Loucy (cell line): ENCODE results near the gene ZFP36.

Source experiments
- CTCF ChIP-seq: fragments of 200-600 bp; sonication (generic); conservative IDR thresholded peaks from 2 replicates; pipeline ENCODE4 v1.5.1; 2014; ENCODE audit warnings: mild to moderate bottlenecking, antibody characterized with exemption, low read length
- EZH2phosphoT487 ChIP-seq: fragments of 200-600 bp; IDR thresholded peaks from 2 replicates; pipeline ENCODE4 v1.6.1; 2018; ENCODE audit warnings: antibody characterized with exemption, mild to moderate bottlenecking, moderate library complexity, borderline replicate concordance

DNA sequence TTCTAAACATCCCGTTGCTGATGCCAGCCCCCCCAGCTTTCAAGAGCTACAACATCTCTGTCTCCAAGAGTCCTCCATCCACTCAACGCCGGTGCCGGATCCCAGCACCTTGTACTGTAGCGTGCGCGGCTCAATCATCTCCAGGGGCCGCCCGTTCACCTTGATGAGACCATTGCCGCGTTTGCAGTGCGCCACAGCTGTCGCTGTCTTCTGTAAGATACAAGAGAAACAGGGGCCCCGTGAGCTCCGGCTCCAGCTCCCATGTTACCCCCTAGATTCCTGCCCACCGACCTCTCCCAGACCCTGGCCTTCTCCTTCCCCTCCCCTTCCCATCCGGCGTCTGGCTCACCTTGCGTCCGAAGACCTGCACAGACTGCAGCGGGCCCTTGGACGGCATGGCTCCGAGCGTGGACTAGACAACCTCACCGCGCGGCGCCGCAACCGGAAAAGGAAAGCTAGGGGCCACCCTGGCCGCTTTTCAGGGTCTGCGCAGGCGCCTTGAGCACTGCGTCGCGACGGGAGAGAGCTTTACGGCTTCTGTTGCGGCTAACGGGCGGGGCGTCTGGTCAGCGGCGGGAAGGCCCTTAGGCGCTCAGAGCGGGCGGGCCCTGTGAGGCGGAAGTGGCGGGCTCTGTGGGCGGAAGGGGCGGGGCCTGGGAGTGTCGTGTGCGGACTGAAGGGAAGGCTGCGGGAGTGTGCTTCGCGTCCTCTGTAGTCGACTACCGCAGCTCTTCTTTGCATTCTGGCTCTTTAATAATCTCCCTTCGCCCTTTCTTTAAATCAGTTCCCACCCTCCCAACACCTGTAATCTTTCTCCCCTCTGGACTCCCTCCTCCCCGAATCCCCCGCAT lies 29.1 kb downstream of the ZFP36 start, which contains the start of gene RPS16:
- TF ChIP-seq CTCF: no peak
- no peak for TF ChIP-seq EZH2phosphoT487
